OCI-LY3 (cell line): ENCODE measurements around the gene CELF2.

Experiments
- H2AFZ ChIP-seq: fragments of 200-600, 300-600 bp; shearing (Covaris generic); 2 replicates; pipeline ENCODE4 v1.6.0; 2014; ENCODE audit warnings: antibody characterized with exemption, low read depth, low read length
- H3K27ac ChIP-seq: fragments of 200-600, 300-600 bp; sonication (generic); 2 replicates; pipeline ENCODE4 v1.5.1; 2014; ENCODE audit warnings: mild to moderate bottlenecking, low read length, moderate library complexity, mixed read lengths
- H3K27me3 ChIP-seq: fragments of 200-600, 300-600 bp; sonication (generic); 2 replicates; pipeline ENCODE4 v1.6.1; 2014; ENCODE audit warnings: low read depth, low read length, mixed read lengths
- H3K36me3 ChIP-seq: fragments of 200-600, 300-600 bp; sonication (generic); replicated peaks from 2 replicates; pipeline ENCODE3; 2014; ENCODE audit warnings: low read depth, low read length, mixed read lengths
- H3K4me1 ChIP-seq: fragments of 300-600, 200-600 bp; sonication (generic); 2 replicates; pipeline ENCODE4 v1.6.1; 2014; ENCODE audit warnings: low read length, mixed read lengths
- H3K4me2 ChIP-seq: fragments of 200-600, 300-600 bp; sonication (generic); 2 replicates; pipeline ENCODE4 v1.6.1; 2014; ENCODE audit warnings: low read length, mixed read lengths
- H3K4me3 ChIP-seq: fragments of 300-600, 200-600 bp; sonication (generic); 2 replicates; pipeline ENCODE4 v1.5.1; 2014; ENCODE audit warnings: antibody characterized with exemption, mild to moderate bottlenecking, low read length, moderate library complexity
- H3K79me2 ChIP-seq: fragments of 300-600, 200-600 bp; shearing (Covaris generic); 2 replicates; pipeline ENCODE4 v1.6.1; 2014; ENCODE audit warnings: mild to moderate bottlenecking, low read length, mixed read lengths
- H3K9ac ChIP-seq: fragments of 300-600, 200-600 bp; shearing (Covaris generic); 2 replicates; pipeline ENCODE4 v1.6.0; 2014; ENCODE audit warnings: mild to moderate bottlenecking, low read length, moderate library complexity
- H3K9me3 ChIP-seq: fragments of 200-600, 300-600 bp; shearing (Covaris generic); 2 replicates; pipeline ENCODE4 v1.6.1; 2014; ENCODE audit warnings: low read length, mixed read lengths; ENCODE audit not compliant: insufficient read depth
- H4K20me1 ChIP-seq: fragments of 200-600, 300-600 bp; sonication (generic); 2 replicates; pipeline ENCODE4 v1.6.1; 2016; ENCODE audit warnings: low read length, mixed read lengths; ENCODE audit not compliant: insufficient read depth
- EZH2phosphoT487 ChIP-seq: fragments of 200-600 bp; shearing (Covaris generic); IDR thresholded peaks from 2 replicates; pipeline ENCODE4 v1.6.1; 2018; ENCODE audit warnings: antibody characterized with exemption, mixed run types, low read depth
- TF ChIP-seq, protein P1 (sequence below): fragments of 200-600, 300-600 bp; sonication (generic); IDR thresholded peaks from 2 replicates; pipeline ENCODE4 v1.5.1; 2014; ENCODE audit warnings: antibody characterized with exemption, low read length, low read depth

Gene CELF2

DNA sequence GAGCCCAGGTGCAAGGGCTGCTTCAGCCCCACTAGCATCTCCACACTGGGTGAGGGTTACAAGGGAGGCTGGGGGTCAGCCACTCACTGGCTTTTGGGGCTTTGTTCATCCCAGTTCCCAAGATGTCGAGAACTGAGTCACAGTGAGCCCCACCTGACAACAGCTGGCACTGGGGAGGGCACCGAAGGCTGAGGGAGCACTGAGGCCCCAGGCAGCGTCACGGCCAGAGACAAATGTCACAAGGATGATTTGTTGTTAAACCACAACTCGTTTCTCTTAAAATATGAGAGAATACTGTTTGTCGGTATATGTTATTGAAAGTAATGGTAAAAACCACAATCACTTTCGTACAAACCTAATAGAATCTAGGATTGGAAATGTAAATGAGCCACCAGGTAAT lies 219.9 kb downstream of the CELF2 start:
- no peaks in the 10 kb centered on the region for H3K79me2 ChIP-seq
- H3K9ac ChIP-seq, result no peak overlapping the region
- no peaks in the 10 kb centered on the region for H3K36me3 ChIP-seq

GRCh38 chr10:11238893-11239292 lies 221.2 kb downstream of the CELF2 start:
- Histone ChIP-seq H4K20me1 (0 out of 2 replicates have a peak, but pooled peaks cover 8% of the 10 kb centered on the region), H3K27me3 (peaks cover 46% of the 10 kb centered on the region)

More for the DNA sequence above, 219.9 kb downstream of the CELF2 start:
- no peak overlapping the region for H3K4me2 ChIP-seq
- H2AFZ ChIP-seq, result no peak overlapping the region
- no peaks in the 10 kb centered on the region for H3K9me3 ChIP-seq
- H3K27me3 ChIP-seq, result peaks cover 59% of the 10 kb centered on the region
- H3K4me3 ChIP-seq, result no peak overlapping the region
- 0 out of 2 replicates have a peak, but pooled peaks cover 8% of the 10 kb centered on the region for H4K20me1 ChIP-seq
- no peak for TF ChIP-seq EZH2phosphoT487
- TF ChIP-seq, protein P1, sequence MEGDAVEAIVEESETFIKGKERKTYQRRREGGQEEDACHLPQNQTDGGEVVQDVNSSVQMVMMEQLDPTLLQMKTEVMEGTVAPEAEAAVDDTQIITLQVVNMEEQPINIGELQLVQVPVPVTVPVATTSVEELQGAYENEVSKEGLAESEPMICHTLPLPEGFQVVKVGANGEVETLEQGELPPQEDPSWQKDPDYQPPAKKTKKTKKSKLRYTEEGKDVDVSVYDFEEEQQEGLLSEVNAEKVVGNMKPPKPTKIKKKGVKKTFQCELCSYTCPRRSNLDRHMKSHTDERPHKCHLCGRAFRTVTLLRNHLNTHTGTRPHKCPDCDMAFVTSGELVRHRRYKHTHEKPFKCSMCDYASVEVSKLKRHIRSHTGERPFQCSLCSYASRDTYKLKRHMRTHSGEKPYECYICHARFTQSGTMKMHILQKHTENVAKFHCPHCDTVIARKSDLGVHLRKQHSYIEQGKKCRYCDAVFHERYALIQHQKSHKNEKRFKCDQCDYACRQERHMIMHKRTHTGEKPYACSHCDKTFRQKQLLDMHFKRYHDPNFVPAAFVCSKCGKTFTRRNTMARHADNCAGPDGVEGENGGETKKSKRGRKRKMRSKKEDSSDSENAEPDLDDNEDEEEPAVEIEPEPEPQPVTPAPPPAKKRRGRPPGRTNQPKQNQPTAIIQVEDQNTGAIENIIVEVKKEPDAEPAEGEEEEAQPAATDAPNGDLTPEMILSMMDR, result no peak
- H3K27ac ChIP-seq, result no peak overlapping the region
- peaks cover 35% of the 10 kb centered on the region for H3K4me1 ChIP-seq

DNA sequence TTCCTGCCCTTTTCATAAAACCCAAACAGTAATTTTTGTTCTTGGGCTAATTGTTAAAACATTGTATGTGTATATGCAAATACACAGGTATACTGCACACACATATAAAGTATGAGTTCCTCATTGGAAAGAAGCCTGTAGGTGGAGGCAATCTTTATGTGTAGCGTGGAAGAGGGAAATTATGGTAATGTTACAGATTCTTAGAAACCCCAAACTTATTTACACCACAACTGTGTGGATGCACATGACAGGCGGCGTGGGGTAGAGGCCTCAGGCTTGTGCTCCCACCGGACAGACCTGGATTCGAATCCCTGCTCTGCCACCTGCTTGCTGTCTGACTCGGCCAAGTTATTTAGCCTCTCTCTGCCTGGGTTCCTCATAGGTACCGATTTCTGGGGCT lies 223.0 kb downstream of the CELF2 start:
- Histone ChIP-seq H3K36me3 (no peaks in the 10 kb centered on the region), H3K9ac (no peak overlapping the region), H4K20me1 (0 out of 2 replicates have a peak, but pooled peaks cover 8% of the 10 kb centered on the region), H2AFZ (no peak overlapping the region), H3K27me3 (peaks cover 35% of the 10 kb centered on the region), H3K4me1 (peaks cover 58% of the 10 kb centered on the region), H3K4me3 (no peak overlapping the region), H3K9me3 (no peaks in the 10 kb centered on the region), H3K79me2 (no peaks in the 10 kb centered on the region), H3K4me2 (no peak overlapping the region), H3K27ac (no peak overlapping the region)
- TF ChIP-seq, protein P1, result no peak
- TF ChIP-seq EZH2phosphoT487, result no peak

More at GRCh38 chr10:11238893-11239292, 221.2 kb downstream of the CELF2 start:
- TF ChIP-seq EZH2phosphoT487, result no peak
- TF ChIP-seq, protein P1, result no peak
- Histone ChIP-seq H3K4me1 (peaks cover 45% of the 10 kb centered on the region), H3K9ac (no peak overlapping the region), H3K79me2 (no peaks in the 10 kb centered on the region), H3K9me3 (no peaks in the 10 kb centered on the region), H3K4me3 (no peak overlapping the region), H2AFZ (no peak overlapping the region), H3K4me2 (no peak overlapping the region), H3K27ac (no peak overlapping the region), H3K36me3 (no peaks in the 10 kb centered on the region)

DNA sequence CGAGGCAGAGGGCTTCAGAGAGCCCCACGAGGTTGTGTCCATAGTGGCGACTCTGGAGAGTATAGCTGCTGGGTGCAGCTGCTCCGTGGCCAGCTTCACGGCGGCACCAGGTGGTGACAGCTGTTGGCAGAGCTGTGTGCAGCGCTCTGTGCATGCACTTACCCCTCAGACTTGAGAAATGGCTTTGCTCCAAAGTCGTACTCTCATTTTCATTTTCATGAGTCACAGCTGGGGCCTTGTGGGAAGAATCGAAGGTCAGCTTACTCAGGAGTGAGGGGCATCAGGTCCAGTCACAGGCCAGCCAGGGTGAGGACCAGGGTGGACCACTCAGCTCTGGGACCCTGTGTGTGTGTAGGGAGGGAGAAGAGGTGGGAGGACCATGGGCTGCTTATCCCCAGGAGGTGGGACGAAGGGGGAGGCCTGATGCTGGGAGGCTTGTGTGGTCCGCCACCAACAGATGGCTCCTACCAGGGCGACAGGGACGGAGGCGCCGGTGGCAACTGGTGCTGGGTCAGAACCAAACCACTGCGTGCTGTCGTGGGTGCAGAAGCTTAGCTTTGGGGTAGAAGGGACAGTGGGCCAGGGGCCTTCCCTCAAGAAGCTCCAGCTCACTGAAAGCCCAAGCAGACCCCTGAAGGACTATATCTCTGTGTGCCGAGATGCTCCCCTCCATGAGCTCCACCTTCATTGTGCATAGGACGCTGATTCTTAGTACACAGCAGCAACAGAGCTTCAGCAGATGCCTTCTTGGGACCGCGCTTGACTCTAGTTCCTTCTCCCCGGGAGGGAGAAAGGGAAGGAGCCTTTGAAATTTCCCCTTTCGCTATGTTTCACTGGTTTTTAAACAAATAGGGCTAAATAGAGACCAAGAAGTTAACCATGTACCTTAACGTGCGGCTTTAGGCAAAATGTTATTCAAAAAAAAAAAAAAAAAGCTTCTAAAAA lies 225.0 kb downstream of the CELF2 start:
- H3K4me2 ChIP-seq, result peak overlapping the region; percentile 95
- no peak overlapping the region for H2AFZ ChIP-seq
- peaks cover 26% of the 10 kb centered on the region for H3K27me3 ChIP-seq
- H3K27ac ChIP-seq, result peak overlapping the region; percentile 84
- peaks cover 59% of the 10 kb centered on the region for H3K4me1 ChIP-seq
- H3K9ac ChIP-seq, result peak overlapping the region; percentile 59
- H3K79me2 ChIP-seq, result no peaks in the 10 kb centered on the region
- no peak for TF ChIP-seq EZH2phosphoT487
- TF ChIP-seq, protein P1, result peak; percentile 41
- peak overlapping the region; percentile 74 for H3K4me3 ChIP-seq
- H4K20me1 ChIP-seq, result no peaks in the 10 kb centered on the region
- no peaks in the 10 kb centered on the region for H3K9me3 ChIP-seq
- H3K36me3 ChIP-seq, result no peaks in the 10 kb centered on the region
